Measurements from ENCODE around the gene MLX. TPM values are rescaled to one million over a fixed set of nuclear protein-coding genes. Genes with fewer than 3 reads are reported as not detected.

Gene MLX
- total RNA-seq, 1 donor from 2014 or later = 26.1 TPM

GRCh38 chr17:42520540-42520951 is 46.4 kb upstream of the MLX start:
- Mint-ChIP-seq H3K4me1 (peaks cover 79% of the 10 kb centered on the region), H3K36me3 (peaks cover 10% of the 10 kb centered on the region), H3K9me3 (no peaks in the 10 kb centered on the region), H3K27me3 (ENCODE audit: low read depth) (no peaks in the 10 kb centered on the region), H3K27ac (peak overlapping the region; percentile 99), H3K4me3 (peak overlapping the region; percentile 14)
- no peak for DNase-seq (ENCODE audit: low spot score in 2 of 2, unreplicated experiment in 2 of 2)
- TF ChIP-seq, protein P1, sequence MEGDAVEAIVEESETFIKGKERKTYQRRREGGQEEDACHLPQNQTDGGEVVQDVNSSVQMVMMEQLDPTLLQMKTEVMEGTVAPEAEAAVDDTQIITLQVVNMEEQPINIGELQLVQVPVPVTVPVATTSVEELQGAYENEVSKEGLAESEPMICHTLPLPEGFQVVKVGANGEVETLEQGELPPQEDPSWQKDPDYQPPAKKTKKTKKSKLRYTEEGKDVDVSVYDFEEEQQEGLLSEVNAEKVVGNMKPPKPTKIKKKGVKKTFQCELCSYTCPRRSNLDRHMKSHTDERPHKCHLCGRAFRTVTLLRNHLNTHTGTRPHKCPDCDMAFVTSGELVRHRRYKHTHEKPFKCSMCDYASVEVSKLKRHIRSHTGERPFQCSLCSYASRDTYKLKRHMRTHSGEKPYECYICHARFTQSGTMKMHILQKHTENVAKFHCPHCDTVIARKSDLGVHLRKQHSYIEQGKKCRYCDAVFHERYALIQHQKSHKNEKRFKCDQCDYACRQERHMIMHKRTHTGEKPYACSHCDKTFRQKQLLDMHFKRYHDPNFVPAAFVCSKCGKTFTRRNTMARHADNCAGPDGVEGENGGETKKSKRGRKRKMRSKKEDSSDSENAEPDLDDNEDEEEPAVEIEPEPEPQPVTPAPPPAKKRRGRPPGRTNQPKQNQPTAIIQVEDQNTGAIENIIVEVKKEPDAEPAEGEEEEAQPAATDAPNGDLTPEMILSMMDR (IDR thresholded peaks at IDR 0.05; ENCODE audit: unreplicated experiment) = no peak

DNA sequence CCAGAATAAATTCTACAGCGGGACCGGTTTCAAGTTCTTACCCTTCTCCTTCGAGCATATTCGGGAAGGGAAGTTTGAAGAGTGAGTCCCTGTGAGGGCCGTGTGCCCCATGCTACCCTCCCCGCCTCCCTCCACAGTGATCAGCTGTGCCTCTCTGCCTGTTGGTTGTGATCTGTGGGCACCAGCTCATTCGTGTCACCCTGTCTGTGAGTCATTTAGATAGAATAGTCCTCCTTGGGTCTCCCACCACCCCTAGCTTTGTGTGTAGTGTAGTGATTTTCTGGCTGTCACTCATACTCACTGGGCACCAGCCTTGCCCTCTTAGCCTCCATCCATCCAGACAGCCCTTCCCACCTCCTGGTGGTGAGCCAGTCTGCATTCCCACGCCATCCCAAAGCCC is 45.9 kb upstream of the MLX start:
- H3K4me3 Mint-ChIP-seq = no peak overlapping the region
- no peak for DNase-seq (ENCODE audit: low spot score in 2 of 2, unreplicated experiment in 2 of 2)
- TF ChIP-seq, protein P1 (IDR thresholded peaks at IDR 0.05; ENCODE audit: unreplicated experiment) = no peak
- no peaks in the 10 kb centered on the region for H3K9me3 Mint-ChIP-seq
- no peaks in the 10 kb centered on the region for H3K27me3 Mint-ChIP-seq (ENCODE audit: low read depth)
- H3K4me1 Mint-ChIP-seq = peaks cover 77% of the 10 kb centered on the region
- H3K27ac Mint-ChIP-seq = peak overlapping the region; percentile 99
- H3K36me3 Mint-ChIP-seq = peaks cover 10% of the 10 kb centered on the region

- Mint-ChIP-seq H3K4me3 (peak overlapping the region; percentile 6), H3K4me1 (peaks cover 71% of the 10 kb centered on the region), H3K27ac (peak overlapping the region; percentile 99), H3K9me3 (no peaks in the 10 kb centered on the region), H3K27me3 (ENCODE audit: low read depth) (no peaks in the 10 kb centered on the region), H3K36me3 (peaks cover 10% of the 10 kb centered on the region)
- TF ChIP-seq, protein P1 (IDR thresholded peaks at IDR 0.05; ENCODE audit: unreplicated experiment) = no peak
- no peak for DNase-seq (ENCODE audit: low spot score in 2 of 2, unreplicated experiment in 2 of 2)
These were observed 45.1 kb upstream of the MLX start for GRCh38 chr17:42521666-42522262.

DNA sequence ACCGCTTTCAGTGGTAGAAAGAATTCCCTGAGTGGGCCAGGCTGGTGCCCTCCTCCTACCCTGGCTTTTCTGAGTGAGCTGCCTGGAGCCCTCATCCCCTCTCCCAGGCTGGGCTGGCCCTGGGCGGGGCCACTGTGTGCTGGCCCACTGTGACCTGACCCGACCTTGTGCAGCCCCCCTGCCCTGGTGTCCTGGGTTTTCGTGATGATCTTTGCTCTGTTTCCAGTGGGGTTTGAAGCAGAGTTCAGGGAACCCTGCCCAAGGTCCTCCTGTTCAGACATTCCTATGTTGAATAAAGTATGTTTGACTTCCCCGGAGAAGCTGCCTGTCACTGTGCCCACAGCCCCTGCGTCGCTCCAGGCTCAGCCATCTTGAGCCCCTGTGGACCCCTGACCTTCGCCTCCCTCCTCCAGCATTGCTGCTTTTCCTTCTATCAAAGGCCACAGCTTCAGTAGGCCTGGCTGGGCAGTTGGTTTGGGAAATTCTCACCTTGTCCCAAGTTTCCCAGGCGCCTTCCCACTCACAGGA is 44.6 kb upstream of the MLX start:
- Mint-ChIP-seq H3K9me3 (no peaks in the 10 kb centered on the region), H3K4me3 (no peak overlapping the region), H3K27me3 (ENCODE audit: low read depth) (no peaks in the 10 kb centered on the region), H3K27ac (peak overlapping the region; percentile 99), H3K4me1 (peaks cover 71% of the 10 kb centered on the region), H3K36me3 (peaks cover 10% of the 10 kb centered on the region)
- TF ChIP-seq, protein P1 (IDR thresholded peaks at IDR 0.05; ENCODE audit: unreplicated experiment) = no peak
- no peak for DNase-seq (ENCODE audit: low spot score in 2 of 2, unreplicated experiment in 2 of 2)

- TF ChIP-seq, protein P1 (IDR thresholded peaks at IDR 0.05; ENCODE audit: unreplicated experiment) = no peak
- DNase-seq (ENCODE audit: low spot score in 2 of 2, unreplicated experiment in 2 of 2) = no peak
- Mint-ChIP-seq H3K27me3 (ENCODE audit: low read depth) (no peaks in the 10 kb centered on the region), H3K4me1 (peaks cover 67% of the 10 kb centered on the region), H3K27ac (peak overlapping the region; percentile 99), H3K9me3 (no peaks in the 10 kb centered on the region), H3K36me3 (peaks cover 10% of the 10 kb centered on the region), H3K4me3 (no peak overlapping the region)
These were observed 44.1 kb upstream of the MLX start for GRCh38 chr17:42522798-42523278.
